ENCODE results near the gene GGTA1. TPM values are rescaled to one million over a fixed set of nuclear protein-coding genes. Genes with fewer than 3 reads are reported as not detected.
"Not testable (repeated sequence)": the region's sequence is repeated elsewhere in the genome, so short reads cannot be mapped to it uniquely, and the experiment has no call there.

The GGTA1 gene
- total RNA-seq, 2 donors from 2014 or later = 1.9 to 2.4 TPM

DNA sequence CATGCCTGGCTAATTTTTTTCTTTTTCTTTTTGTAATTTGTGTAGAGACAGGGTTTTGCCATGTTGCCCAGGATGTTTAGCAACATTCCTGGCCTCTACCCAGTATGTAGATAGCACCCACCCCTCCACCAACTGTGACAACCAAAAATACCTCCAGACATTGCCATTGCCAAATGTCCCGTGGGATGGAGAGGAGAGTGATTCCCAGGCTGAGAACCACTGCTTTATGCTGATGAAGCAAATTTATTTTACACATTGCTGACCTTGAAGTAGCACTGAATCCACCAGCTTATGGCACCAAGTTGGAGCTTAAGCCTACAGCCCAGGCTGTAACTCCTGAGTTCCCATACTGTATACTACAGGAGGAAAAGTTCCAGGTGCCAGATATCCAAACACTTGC, 58.5 kb downstream of the GGTA1 start:
- Histone ChIP-seq H3K4me1 (replicated peaks) (no peaks in the 10 kb centered on the region), H3K4me3 (no peak overlapping the region), H3K27ac (no peak overlapping the region), H3K27me3 (replicated peaks; ENCODE audit: insufficient read depth) (no peaks in the 10 kb centered on the region), H3K36me3 (no peaks in the 10 kb centered on the region), H3K9me3 (no peaks in the 10 kb centered on the region)
- intact Hi-C loops (cut with DNase I) = no loop called here
- 67% methylated on average over 1 of the region's 1 CpG for WGBS
- no peak for DNase-seq (ENCODE audit: low spot score)
- no peak for TF ChIP-seq POLR2AphosphoS5 (IDR thresholded peaks at IDR 0.05)
- TF ChIP-seq, protein P1, sequence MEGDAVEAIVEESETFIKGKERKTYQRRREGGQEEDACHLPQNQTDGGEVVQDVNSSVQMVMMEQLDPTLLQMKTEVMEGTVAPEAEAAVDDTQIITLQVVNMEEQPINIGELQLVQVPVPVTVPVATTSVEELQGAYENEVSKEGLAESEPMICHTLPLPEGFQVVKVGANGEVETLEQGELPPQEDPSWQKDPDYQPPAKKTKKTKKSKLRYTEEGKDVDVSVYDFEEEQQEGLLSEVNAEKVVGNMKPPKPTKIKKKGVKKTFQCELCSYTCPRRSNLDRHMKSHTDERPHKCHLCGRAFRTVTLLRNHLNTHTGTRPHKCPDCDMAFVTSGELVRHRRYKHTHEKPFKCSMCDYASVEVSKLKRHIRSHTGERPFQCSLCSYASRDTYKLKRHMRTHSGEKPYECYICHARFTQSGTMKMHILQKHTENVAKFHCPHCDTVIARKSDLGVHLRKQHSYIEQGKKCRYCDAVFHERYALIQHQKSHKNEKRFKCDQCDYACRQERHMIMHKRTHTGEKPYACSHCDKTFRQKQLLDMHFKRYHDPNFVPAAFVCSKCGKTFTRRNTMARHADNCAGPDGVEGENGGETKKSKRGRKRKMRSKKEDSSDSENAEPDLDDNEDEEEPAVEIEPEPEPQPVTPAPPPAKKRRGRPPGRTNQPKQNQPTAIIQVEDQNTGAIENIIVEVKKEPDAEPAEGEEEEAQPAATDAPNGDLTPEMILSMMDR (IDR thresholded peaks at IDR 0.05) = no peak
- no peak for TF ChIP-seq POLR2A (IDR thresholded peaks at IDR 0.05)

DNA sequence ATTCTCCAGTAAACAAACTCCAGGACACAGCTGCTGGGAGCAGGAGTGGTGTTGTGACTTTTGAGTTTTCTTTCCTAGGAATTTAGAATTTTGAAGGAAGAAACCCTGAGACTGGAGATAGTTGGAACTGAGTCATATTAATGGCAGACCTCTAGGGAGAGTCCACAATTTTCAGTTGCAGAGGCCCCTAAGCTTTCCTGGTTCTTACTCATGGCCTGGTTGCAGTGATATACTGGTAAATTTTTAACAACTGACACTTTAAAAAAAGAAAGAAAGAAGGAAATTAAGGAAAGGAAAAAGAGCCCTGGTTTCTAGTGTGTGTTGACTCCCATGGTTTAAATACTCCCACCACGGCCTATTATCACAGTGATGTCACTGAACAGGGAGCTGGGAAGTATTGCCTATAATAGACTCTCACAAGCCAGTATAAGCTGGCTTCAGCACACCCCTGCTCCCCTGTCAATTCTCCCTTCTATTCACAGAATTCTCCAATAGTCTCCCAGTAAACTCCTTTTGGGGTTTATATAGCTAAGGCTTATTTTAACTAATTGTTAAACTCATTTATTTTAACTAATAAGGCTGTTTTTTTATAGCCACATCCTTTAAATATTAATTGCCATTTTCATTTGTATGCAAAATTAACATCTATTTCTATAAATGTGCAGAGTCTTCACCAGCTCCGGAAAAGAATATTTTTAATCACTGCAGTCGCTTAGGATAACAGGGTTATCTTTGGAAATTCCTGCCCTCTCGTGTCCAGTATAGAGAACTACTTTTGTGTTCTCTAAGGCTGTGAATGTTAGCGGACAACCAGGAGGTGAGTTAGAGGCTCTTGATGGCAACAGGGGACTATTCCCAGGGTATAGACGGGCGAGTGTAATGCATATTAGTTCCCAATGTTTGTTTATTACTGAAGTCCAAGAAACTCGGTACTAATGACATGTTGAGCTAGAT, 59.7 kb downstream of the GGTA1 start:
- no peak for DNase-seq (ENCODE audit: low spot score)
- TF ChIP-seq POLR2AphosphoS5 (IDR thresholded peaks at IDR 0.05) = no peak
- TF ChIP-seq POLR2A (IDR thresholded peaks at IDR 0.05) = no peak
- TF ChIP-seq, protein P1 (IDR thresholded peaks at IDR 0.05) = no peak
- no peaks in the 10 kb centered on the region for H3K9me3 ChIP-seq
- no peaks in the 10 kb centered on the region for H3K36me3 ChIP-seq
- H3K27me3 ChIP-seq (replicated peaks; ENCODE audit: insufficient read depth) = no peaks in the 10 kb centered on the region
- WGBS = 67% methylated on average over 8 of the region's 8 CpGs
- H3K4me3 ChIP-seq = no peak overlapping the region
- H3K27ac ChIP-seq = no peak overlapping the region
- intact Hi-C loops (cut with DNase I) = no loop called here
- no peaks in the 10 kb centered on the region for H3K4me1 ChIP-seq (replicated peaks)

- TF ChIP-seq POLR2AphosphoS5 (IDR thresholded peaks at IDR 0.05) (no peak), POLR2A (IDR thresholded peaks at IDR 0.05) (no peak)
- TF ChIP-seq, protein P1 (IDR thresholded peaks at IDR 0.05) = no peak
- no peak overlapping the region for H3K4me3 ChIP-seq
- no peaks in the 10 kb centered on the region for H3K27me3 ChIP-seq (replicated peaks; ENCODE audit: insufficient read depth)
- no peak for DNase-seq (ENCODE audit: low spot score)
- no peaks in the 10 kb centered on the region for H3K4me1 ChIP-seq (replicated peaks)
- H3K9me3 ChIP-seq = no peaks in the 10 kb centered on the region
- H3K36me3 ChIP-seq = no peaks in the 10 kb centered on the region
- intact Hi-C loops (cut with DNase I) = no loop called here
- WGBS = 58% methylated on average over 1 of the region's 1 CpG
- H3K27ac ChIP-seq = no peak overlapping the region
These were observed 60.6 kb downstream of the GGTA1 start for GRCh38 chr9:121439016-121439415.

- no peaks in the 10 kb centered on the region for H3K9me3 ChIP-seq
- TF ChIP-seq POLR2A (IDR thresholded peaks at IDR 0.05) = no peak
- TF ChIP-seq, protein P1 (IDR thresholded peaks at IDR 0.05) = no peak
- no peak for TF ChIP-seq POLR2AphosphoS5 (IDR thresholded peaks at IDR 0.05)
- intact Hi-C loops (cut with DNase I) = no loop called here
- H3K36me3 ChIP-seq = no peaks in the 10 kb centered on the region
- H3K27ac ChIP-seq = no peak overlapping the region
- 64% methylated on average over 3 of the region's 3 CpGs for WGBS
- H3K27me3 ChIP-seq (replicated peaks; ENCODE audit: insufficient read depth) = no peaks in the 10 kb centered on the region
- H3K4me1 ChIP-seq (replicated peaks) = no peaks in the 10 kb centered on the region
- H3K4me3 ChIP-seq = no peak overlapping the region
- no peak for DNase-seq (ENCODE audit: low spot score)
These were observed 61.8 kb downstream of the GGTA1 start for GRCh38 chr9:121437891-121438290.

- DNase-seq (ENCODE audit: low spot score); intact Hi-C loops (cut with DNase I); H3K4me1 ChIP-seq (replicated peaks); H3K27me3 ChIP-seq (replicated peaks; ENCODE audit: insufficient read depth); H3K27ac ChIP-seq; H3K9me3 ChIP-seq; H3K36me3 ChIP-seq; H3K4me3 ChIP-seq: not testable (repeated sequence)
- 98% methylated on average over 3 of the region's 3 CpGs for WGBS
These were observed 62.6 kb downstream of the GGTA1 start for GRCh38 chr9:121437046-121437445.

All from prostate gland (tissue), 2 donors.